Measurements from ENCODE around the gene IL15. TPM values are rescaled to one million over a fixed set of nuclear protein-coding genes. Genes with fewer than 3 reads are reported as not detected.

IL15 gene
- total and polyA plus RNA-seq, 4 donors: 0.93 to 2.0 (median 1.5) TPM

- no peaks in the 10 kb centered on the region for H3K9me3 ChIP-seq (ENCODE audit: control insufficient read depth in 4 of 4, low read length in 3 of 4)
- no peaks in the 10 kb centered on the region for H3K36me3 ChIP-seq (ENCODE audit: control insufficient read depth in 4 of 4, insufficient read depth in 3 of 4, low read depth in 1 of 4, low read length in 3 of 4)
- no peak overlapping the region for H3K27ac ChIP-seq (ENCODE audit: low read depth in 1 of 2, low read length in 2 of 2)
- H3K4me3 ChIP-seq (ENCODE audit: low read depth in 1 of 3, low read length in 3 of 3): no peak overlapping the region
- DNase-seq (ENCODE audit: low spot score): no peak
- 97% methylated on average over 3 of the region's 3 CpGs for WGBS
- H3K9ac ChIP-seq (ENCODE audit: low read depth in 1 of 2, low read length in 2 of 2): no peak overlapping the region
- no peaks in the 10 kb centered on the region for H3K27me3 ChIP-seq (ENCODE audit: control insufficient read depth in 4 of 4, insufficient read depth in 4 of 4, low read length in 3 of 4)
- H3K4me1 ChIP-seq (ENCODE audit: control insufficient read depth in 4 of 4, insufficient read depth in 4 of 4, low read length in 3 of 4): peaks cover 0 to 1% (median 0%) of the 10 kb centered on the region in 4 donors
- no peak for TF ChIP-seq HNF4A (conservative IDR thresholded peaks at IDR 0.05)
- no peak for TF ChIP-seq FOXA2 (IDR thresholded peaks at IDR 0.05)
- no peak for TF ChIP-seq CTCF (IDR thresholded peaks at IDR 0.05; ENCODE audit: low read depth, low read length, missing input control)
Observed at GRCh38 chr4:141684785-141685184, 48.4 kb downstream of the IL15 start.

GRCh38 chr4:141686146-141686775 is 49.9 kb downstream of the IL15 start:
- 86% methylated on average over 8 of the region's 8 CpGs for WGBS
- H3K9ac ChIP-seq (ENCODE audit: low read depth in 1 of 2, low read length in 2 of 2): no peak overlapping the region
- H3K27me3 ChIP-seq (ENCODE audit: control insufficient read depth in 4 of 4, insufficient read depth in 4 of 4, low read length in 3 of 4): no peaks in the 10 kb centered on the region
- H3K9me3 ChIP-seq (ENCODE audit: control insufficient read depth in 4 of 4, low read length in 3 of 4): no peaks in the 10 kb centered on the region
- H3K4me1 ChIP-seq (ENCODE audit: control insufficient read depth in 4 of 4, insufficient read depth in 4 of 4, low read length in 3 of 4): peaks cover 0 to 3% (median 0%) of the 10 kb centered on the region in 4 donors
- H3K4me3 ChIP-seq (ENCODE audit: low read depth in 1 of 3, low read length in 3 of 3): no peak overlapping the region
- no peak for DNase-seq (ENCODE audit: low spot score)
- H3K36me3 ChIP-seq (ENCODE audit: control insufficient read depth in 4 of 4, insufficient read depth in 3 of 4, low read depth in 1 of 4, low read length in 3 of 4): no peaks in the 10 kb centered on the region
- TF ChIP-seq FOXA1 (IDR thresholded peaks at IDR 0.05) (no peak), ATF3 (IDR thresholded peaks at IDR 0.05) (no peak), FOXA2 (IDR thresholded peaks at IDR 0.05) (no peak)
- no peak overlapping the region for H3K27ac ChIP-seq (ENCODE audit: low read depth in 1 of 2, low read length in 2 of 2)

GRCh38 chr4:141686879-141687278 is 50.5 kb downstream of the IL15 start:
- Histone ChIP-seq H3K9ac (ENCODE audit: low read depth in 1 of 2, low read length in 2 of 2) (no peak overlapping the region), H3K4me3 (ENCODE audit: low read depth in 1 of 3, low read length in 3 of 3) (no peak overlapping the region), H3K9me3 (ENCODE audit: control insufficient read depth in 4 of 4, low read length in 3 of 4) (no peaks in the 10 kb centered on the region), H3K36me3 (ENCODE audit: control insufficient read depth in 4 of 4, insufficient read depth in 3 of 4, low read depth in 1 of 4, low read length in 3 of 4) (no peaks in the 10 kb centered on the region), H3K4me1 (ENCODE audit: control insufficient read depth in 4 of 4, insufficient read depth in 4 of 4, low read length in 3 of 4) (peaks cover 0 to 7% (median 0%) of the 10 kb centered on the region in 4 donors), H3K27me3 (ENCODE audit: control insufficient read depth in 4 of 4, insufficient read depth in 4 of 4, low read length in 3 of 4) (no peaks in the 10 kb centered on the region), H3K27ac (ENCODE audit: low read depth in 1 of 2, low read length in 2 of 2) (no peak overlapping the region)
- no peak for DNase-seq (ENCODE audit: low spot score)
- TF ChIP-seq GABPA (IDR thresholded peaks at IDR 0.05 in 1 of 2, conservative IDR thresholded peaks at IDR 0.05 in 1 of 2) (no peak), YY1 (IDR thresholded peaks at IDR 0.05) (no peak), SP1 (IDR thresholded peaks at IDR 0.05) (no peak), NR2F2 (IDR thresholded peaks at IDR 0.05) (no peak), FOXA1 (IDR thresholded peaks at IDR 0.05) (no peak), ZBTB33 (IDR thresholded peaks at IDR 0.05) (no peak), HNF4A (conservative IDR thresholded peaks at IDR 0.05) (no peak), ATF3 (IDR thresholded peaks at IDR 0.05) (no peak), JUND (IDR thresholded peaks at IDR 0.05) (no peak), TAF1 (conservative IDR thresholded peaks at IDR 0.05) (no peak), MAX (IDR thresholded peaks at IDR 0.05) (no peak), EGR1 (IDR thresholded peaks at IDR 0.05; ENCODE audit: low read depth in 2 of 2) (no peak), CTCF (IDR thresholded peaks at IDR 0.05; ENCODE audit: low read depth, low read length, missing input control) (no peak), HNF4G (IDR thresholded peaks at IDR 0.05) (no peak), REST (IDR thresholded peaks at IDR 0.05) (no peak), RXRA (IDR thresholded peaks at IDR 0.05) (no peak)
